Mesodermal cell (in vitro differentiated cells): Measurements from ENCODE around the gene ZNF641. TPM values are rescaled to one million over a fixed set of nuclear protein-coding genes. Genes with fewer than 3 reads are reported as not detected.
A peak's percentile ranks its signal among the peaks of the same experiment; 100 is the strongest.

Source experiments
- H3K27ac ChIP-seq: 2 replicates; pipeline ENCODE4 v1.7.0; 2013; ENCODE audit warnings: mild to moderate bottlenecking, low read depth, low read length, moderate library complexity; ENCODE audit not compliant: severe bottlenecking
- H3K36me3 ChIP-seq: 2 replicates; pipeline ENCODE4 v1.7.1; 2013; ENCODE audit warnings: mild to moderate bottlenecking, low read length, moderate library complexity; ENCODE audit not compliant: control insufficient read depth, insufficient read depth
- H3K4me1 ChIP-seq: one replicate; pipeline ENCODE4 v1.7.1; 2013; ENCODE audit warnings: mild to moderate bottlenecking, low read length; ENCODE audit not compliant: insufficient read depth, control insufficient read depth, poor library complexity, severe bottlenecking
- H3K4me3 ChIP-seq: 2 replicates; pipeline ENCODE4 v1.7.0; 2013; ENCODE audit warnings: low read length, control low read depth, mild to moderate bottlenecking; ENCODE audit not compliant: insufficient read depth, poor library complexity, severe bottlenecking; ENCODE audit errors: extremely low read depth
- H3K9me3 ChIP-seq: 2 replicates; pipeline ENCODE4 v1.7.1; 2013; ENCODE audit warnings: mild to moderate bottlenecking, low read length, moderate library complexity; ENCODE audit not compliant: control insufficient read depth
- WGBS, 2 experiments: methylation state at CpG; one replicate each; pipeline ENCODE4 v1.1.5; 2013; ENCODE audit warnings: missing lambda C conversion rate in 2 of 2; ENCODE audit not compliant: insufficient coverage in 2 of 2; 5-methylcytosine and 5-hydroxymethylcytosine counted together
- polyA plus RNA-seq, 2 experiments: library from polyadenylated mRNA; stranded (reverse); fragments of 50-300 nt; gene quantifications; one replicate each; pipeline ENCODE4 v1.2.3, GENCODE V29; 2013

The ZNF641 gene
- 12.1 TPM for polyA plus RNA-seq (2013, experiment 1 of 2)
- 22.1 TPM for polyA plus RNA-seq (2013, experiment 2 of 2)

- peak within 1 kb of the TSS; percentile 65 for H3K4me3 ChIP-seq
- 1% methylated on average over 29 to 31 of the region's 61 CpGs for WGBS, 2 experiments
- peaks cover 24% of the 10 kb centered on the region for H3K36me3 ChIP-seq
- peak within 1 kb of the TSS; percentile 83 for H3K27ac ChIP-seq
- H3K4me1 ChIP-seq, result no peaks in the 10 kb centered on the region
- H3K9me3 ChIP-seq, result no peaks in the 10 kb centered on the region
Observed at GRCh38 chr12:48350249-48351021, at the start of gene ZNF641. Gene ZNF641, minus strand, starts transcription at chr12:48350919. Its CDS starts 2,829 bp downstream, at chr12:48348090.

GRCh38 chr12:48390026-48390425 lies 39.3 kb upstream of the ZNF641 start:
- Histone ChIP-seq H3K4me1 (peaks cover 15% of the 10 kb centered on the region), H3K4me3 (no peak overlapping the region), H3K27ac (no peak overlapping the region), H3K9me3 (no peaks in the 10 kb centered on the region), H3K36me3 (no peaks in the 10 kb centered on the region)
- 65 to 70% methylated on average over 2 of the region's 2 CpGs for WGBS, 2 experiments

GRCh38 chr12:48389409-48389808 lies 38.7 kb upstream of the ZNF641 start:
- H3K4me1 ChIP-seq, result peaks cover 15% of the 10 kb centered on the region
- WGBS, 2 experiments, result 94 to 100% methylated on average over 1 to 2 of the region's 3 CpGs
- H3K4me3 ChIP-seq, result no peak overlapping the region
- no peaks in the 10 kb centered on the region for H3K9me3 ChIP-seq
- H3K27ac ChIP-seq, result no peak overlapping the region
- H3K36me3 ChIP-seq, result no peaks in the 10 kb centered on the region

- Histone ChIP-seq H3K4me3 (no peak overlapping the region), H3K4me1 (peaks cover 15% of the 10 kb centered on the region), H3K9me3 (no peaks in the 10 kb centered on the region), H3K27ac (no peak overlapping the region), H3K36me3 (no peaks in the 10 kb centered on the region)
- 94% methylated on average over 2 of the region's 2 CpGs; no CpG with 5 or more reads in 1 of the 2 experiments for WGBS, 2 experiments
Observed at GRCh38 chr12:48388938-48389337, 38.2 kb upstream of the ZNF641 start.

GRCh38 chr12:48388460-48388859 lies 37.7 kb upstream of the ZNF641 start:
- Histone ChIP-seq H3K4me1 (peaks cover 15% of the 10 kb centered on the region), H3K9me3 (no peaks in the 10 kb centered on the region), H3K4me3 (no peak overlapping the region), H3K36me3 (no peaks in the 10 kb centered on the region), H3K27ac (no peak overlapping the region)
- 100% methylated on average over 1 of the region's 1 CpG for WGBS, 2 experiments

- Histone ChIP-seq H3K27ac (no peak overlapping the region), H3K9me3 (no peaks in the 10 kb centered on the region), H3K4me1 (no peaks in the 10 kb centered on the region), H3K4me3 (no peak overlapping the region), H3K36me3 (no peaks in the 10 kb centered on the region)
- no CpG with 5 or more reads among the region's 1 CpG for WGBS, 2 experiments
Observed at GRCh38 chr12:48380596-48380995, 29.9 kb upstream of the ZNF641 start.

GRCh38 chr12:48379794-48380193 lies 29.1 kb upstream of the ZNF641 start:
- Histone ChIP-seq H3K27ac (no peak overlapping the region), H3K36me3 (no peaks in the 10 kb centered on the region), H3K9me3 (no peaks in the 10 kb centered on the region), H3K4me3 (no peak overlapping the region), H3K4me1 (no peaks in the 10 kb centered on the region)
- 91 to 100% methylated on average over 1 to 2 of the region's 4 CpGs for WGBS, 2 experiments

- H3K4me3 ChIP-seq, result no peak overlapping the region
- no peaks in the 10 kb centered on the region for H3K9me3 ChIP-seq
- H3K27ac ChIP-seq, result no peak overlapping the region
- 65 to 78% methylated on average over 2 of the region's 2 CpGs for WGBS, 2 experiments
- no peaks in the 10 kb centered on the region for H3K36me3 ChIP-seq
- no peaks in the 10 kb centered on the region for H3K4me1 ChIP-seq
Observed at GRCh38 chr12:48377646-48378045, 26.9 kb upstream of the ZNF641 start.

- no peak overlapping the region for H3K4me3 ChIP-seq
- no peaks in the 10 kb centered on the region for H3K36me3 ChIP-seq
Observed at GRCh38 chr12:48374164-48374563, 23.4 kb upstream of the ZNF641 start.

GRCh38 chr12:48366131-48366530 lies 15.4 kb upstream of the ZNF641 start:
- 60% methylated on average over 1 of the region's 2 CpGs; no CpG with 5 or more reads in 1 of the 2 experiments for WGBS, 2 experiments
- Histone ChIP-seq H3K36me3 (no peaks in the 10 kb centered on the region), H3K4me1 (no peaks in the 10 kb centered on the region), H3K9me3 (no peaks in the 10 kb centered on the region), H3K27ac (no peak overlapping the region), H3K4me3 (no peak overlapping the region)

More at GRCh38 chr12:48374164-48374563, 23.4 kb upstream of the ZNF641 start:
- no peaks in the 10 kb centered on the region for H3K9me3 ChIP-seq
- H3K4me1 ChIP-seq, result no peaks in the 10 kb centered on the region
- no peak overlapping the region for H3K27ac ChIP-seq

- Histone ChIP-seq H3K4me3 (no peak overlapping the region), H3K9me3 (no peaks in the 10 kb centered on the region), H3K27ac (no peak overlapping the region), H3K36me3 (no peaks in the 10 kb centered on the region), H3K4me1 (no peaks in the 10 kb centered on the region)
- WGBS, 2 experiments, result 40% methylated on average over 1 of the region's 2 CpGs; no CpG with 5 or more reads in 1 of the 2 experiments
Observed at GRCh38 chr12:48361664-48362339, 11.1 kb upstream of the ZNF641 start.
